ENCODE data around the gene KERA. TPM values are rescaled to one million over a fixed set of nuclear protein-coding genes. Genes with fewer than 3 reads are reported as not detected.

The KERA gene
- total and polyA plus RNA-seq, 2 experiments from 2014 or later: not detected

DNA sequence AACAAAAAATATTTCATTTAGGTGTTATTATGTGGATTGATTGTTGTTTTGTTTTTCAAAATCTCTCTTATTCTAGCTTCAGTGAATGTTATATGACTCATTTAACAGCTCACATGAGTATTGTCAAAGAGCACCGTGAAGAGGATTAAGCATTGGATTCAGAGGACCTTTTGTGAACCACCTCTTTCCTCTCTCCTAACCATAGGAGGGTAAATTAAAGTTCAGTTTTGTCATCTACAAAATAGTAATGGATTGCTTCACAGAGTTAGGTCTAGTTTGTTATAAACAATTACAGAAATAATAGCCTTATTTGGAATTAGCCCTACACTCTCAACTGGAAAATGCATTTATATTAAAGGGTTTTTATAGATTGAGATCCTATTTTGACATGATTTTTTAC, 962 bp upstream of the KERA start (continued):
- TF ChIP-seq, protein P1, sequence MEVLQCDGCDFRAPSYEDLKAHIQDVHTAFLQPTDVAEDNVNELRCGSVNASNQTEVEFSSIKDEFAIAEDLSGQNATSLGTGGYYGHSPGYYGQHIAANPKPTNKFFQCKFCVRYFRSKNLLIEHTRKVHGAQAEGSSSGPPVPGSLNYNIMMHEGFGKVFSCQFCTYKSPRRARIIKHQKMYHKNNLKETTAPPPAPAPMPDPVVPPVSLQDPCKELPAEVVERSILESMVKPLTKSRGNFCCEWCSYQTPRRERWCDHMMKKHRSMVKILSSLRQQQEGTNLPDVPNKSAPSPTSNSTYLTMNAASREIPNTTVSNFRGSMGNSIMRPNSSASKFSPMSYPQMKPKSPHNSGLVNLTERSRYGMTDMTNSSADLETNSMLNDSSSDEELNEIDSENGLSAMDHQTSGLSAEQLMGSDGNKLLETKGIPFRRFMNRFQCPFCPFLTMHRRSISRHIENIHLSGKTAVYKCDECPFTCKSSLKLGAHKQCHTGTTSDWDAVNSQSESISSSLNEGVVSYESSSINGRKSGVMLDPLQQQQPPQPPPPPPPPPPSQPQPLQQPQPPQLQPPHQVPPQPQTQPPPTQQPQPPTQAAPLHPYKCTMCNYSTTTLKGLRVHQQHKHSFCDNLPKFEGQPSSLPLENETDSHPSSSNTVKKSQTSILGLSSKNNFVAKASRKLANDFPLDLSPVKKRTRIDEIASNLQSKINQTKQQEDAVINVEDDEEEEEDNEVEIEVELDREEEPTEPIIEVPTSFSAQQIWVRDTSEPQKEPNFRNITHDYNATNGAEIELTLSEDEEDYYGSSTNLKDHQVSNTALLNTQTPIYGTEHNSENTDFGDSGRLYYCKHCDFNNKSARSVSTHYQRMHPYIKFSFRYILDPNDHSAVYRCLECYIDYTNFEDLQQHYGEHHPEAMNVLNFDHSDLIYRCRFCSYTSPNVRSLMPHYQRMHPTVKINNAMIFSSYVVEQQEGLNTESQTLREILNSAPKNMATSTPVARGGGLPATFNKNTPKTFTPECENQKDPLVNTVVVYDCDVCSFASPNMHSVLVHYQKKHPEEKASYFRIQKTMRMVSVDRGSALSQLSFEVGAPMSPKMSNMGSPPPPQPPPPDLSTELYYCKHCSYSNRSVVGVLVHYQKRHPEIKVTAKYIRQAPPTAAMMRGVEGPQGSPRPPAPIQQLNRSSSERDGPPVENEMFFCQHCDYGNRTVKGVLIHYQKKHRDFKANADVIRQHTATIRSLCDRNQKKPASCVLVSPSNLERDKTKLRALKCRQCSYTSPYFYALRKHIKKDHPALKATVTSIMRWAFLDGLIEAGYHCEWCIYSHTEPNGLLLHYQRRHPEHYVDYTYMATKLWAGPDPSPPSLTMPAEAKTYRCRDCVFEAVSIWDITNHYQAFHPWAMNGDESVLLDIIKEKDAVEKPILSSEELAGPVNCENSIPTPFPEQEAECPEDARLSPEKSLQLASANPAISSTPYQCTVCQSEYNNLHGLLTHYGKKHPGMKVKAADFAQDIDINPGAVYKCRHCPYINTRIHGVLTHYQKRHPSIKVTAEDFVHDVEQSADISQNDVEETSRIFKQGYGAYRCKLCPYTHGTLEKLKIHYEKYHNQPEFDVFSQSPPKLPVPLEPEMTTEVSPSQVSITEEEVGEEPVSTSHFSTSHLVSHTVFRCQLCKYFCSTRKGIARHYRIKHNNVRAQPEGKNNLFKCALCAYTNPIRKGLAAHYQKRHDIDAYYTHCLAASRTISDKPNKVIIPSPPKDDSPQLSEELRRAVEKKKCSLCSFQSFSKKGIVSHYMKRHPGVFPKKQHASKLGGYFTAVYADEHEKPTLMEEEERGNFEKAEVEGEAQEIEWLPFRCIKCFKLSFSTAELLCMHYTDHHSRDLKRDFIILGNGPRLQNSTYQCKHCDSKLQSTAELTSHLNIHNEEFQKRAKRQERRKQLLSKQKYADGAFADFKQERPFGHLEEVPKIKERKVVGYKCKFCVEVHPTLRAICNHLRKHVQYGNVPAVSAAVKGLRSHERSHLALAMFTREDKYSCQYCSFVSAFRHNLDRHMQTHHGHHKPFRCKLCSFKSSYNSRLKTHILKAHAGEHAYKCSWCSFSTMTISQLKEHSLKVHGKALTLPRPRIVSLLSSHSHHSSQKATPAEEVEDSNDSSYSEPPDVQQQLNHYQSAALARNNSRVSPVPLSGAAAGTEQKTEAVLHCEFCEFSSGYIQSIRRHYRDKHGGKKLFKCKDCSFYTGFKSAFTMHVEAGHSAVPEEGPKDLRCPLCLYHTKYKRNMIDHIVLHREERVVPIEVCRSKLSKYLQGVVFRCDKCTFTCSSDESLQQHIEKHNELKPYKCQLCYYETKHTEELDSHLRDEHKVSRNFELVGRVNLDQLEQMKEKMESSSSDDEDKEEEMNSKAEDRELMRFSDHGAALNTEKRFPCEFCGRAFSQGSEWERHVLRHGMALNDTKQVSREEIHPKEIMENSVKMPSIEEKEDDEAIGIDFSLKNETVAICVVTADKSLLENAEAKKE (CRISPR knock-in tag; IDR thresholded peaks at IDR 0.05): no peak

DNA sequence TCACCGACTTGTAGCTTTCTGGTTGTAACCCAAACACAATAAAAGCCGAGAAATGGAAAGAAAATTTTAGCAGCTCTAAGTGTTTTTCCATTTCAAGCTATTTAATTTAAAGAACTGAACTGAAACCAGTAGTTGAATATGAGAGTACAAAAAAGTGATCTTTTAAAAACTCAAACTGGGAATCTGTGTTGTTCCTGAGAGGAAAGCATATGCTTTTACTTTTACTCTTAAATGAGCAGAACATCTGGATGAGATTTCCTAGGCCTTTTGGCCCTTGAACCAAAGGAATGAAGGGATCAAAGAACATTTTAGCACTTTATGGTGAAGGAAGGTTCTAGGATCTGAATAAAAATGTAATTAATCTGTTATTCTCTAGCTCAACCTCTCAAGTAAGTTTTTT, 1.3 kb downstream of the KERA start:
- H3K4me2 ChIP-seq: no peak overlapping the region
- no peak for ATAC-seq
- no peaks in the 10 kb centered on the region for H3K4me1 ChIP-seq (ENCODE audit: insufficient read depth)
- no peaks in the 10 kb centered on the region for H3K36me3 ChIP-seq (ENCODE audit: insufficient read depth)
- H3K27me3 ChIP-seq (ENCODE audit: insufficient read depth): no peaks in the 10 kb centered on the region
- H3K27ac ChIP-seq (ENCODE audit: low read depth): no peak overlapping the region
- Mint-ChIP-seq H3K4me3 (no peak overlapping the region), H3K9me3 (no peaks in the 10 kb centered on the region), H3K36me3 (ENCODE audit: low read depth) (no peaks in the 10 kb centered on the region), H3K27ac (no peak overlapping the region), H3K4me1 (no peaks in the 10 kb centered on the region), H3K27me3 (ENCODE audit: insufficient read depth, low read depth, poor library complexity) (no peaks in the 10 kb centered on the region)
- no peaks in the 10 kb centered on the region for H3K79me2 ChIP-seq (replicated peaks; ENCODE audit: insufficient read depth)
- H3K9me2 ChIP-seq (ENCODE audit: insufficient read depth): no peaks in the 10 kb centered on the region; the same call in 1 of the 2 replicates
- no peak overlapping the region for H2AFZ ChIP-seq
- no peaks in the 10 kb centered on the region for H3F3A ChIP-seq (replicated peaks; ENCODE audit: low read depth)
- H3K4me3 ChIP-seq: no peak overlapping the region
- no peak for DNase-seq (ENCODE audit: low spot score)
- H4K20me1 ChIP-seq (replicated peaks; ENCODE audit: insufficient read depth): no peaks in the 10 kb centered on the region
- TF ChIP-seq ZNF331 (CRISPR knock-in tag; IDR thresholded peaks at IDR 0.05; ENCODE audit: low read depth): no peak
- TF ChIP-seq EZH2phosphoT487 (IDR thresholded peaks at IDR 0.05; ENCODE audit: unreplicated experiment): no peak
- no peak for TF ChIP-seq ETS1 (IDR thresholded peaks at IDR 0.05)
- no peak for TF ChIP-seq POLR2AphosphoS5 (IDR thresholded peaks at IDR 0.05; ENCODE audit: low read depth)
- no peak for TF ChIP-seq JUNB (IDR thresholded peaks at IDR 0.05; ENCODE audit: unreplicated experiment)
- no peak for TF ChIP-seq EZH2 (IDR thresholded peaks at IDR 0.05; ENCODE audit: low read depth, unreplicated experiment)
- TF ChIP-seq CREB1 (CRISPR knock-in tag; IDR thresholded peaks at IDR 0.05; ENCODE audit: low read depth): no peak
- TF ChIP-seq ZNF114 (CRISPR knock-in tag; IDR thresholded peaks at IDR 0.05): no peak
- no peak for TF ChIP-seq STAT1 (IDR thresholded peaks at IDR 0.05; ENCODE audit: unreplicated experiment)
- TF ChIP-seq, protein P2, sequence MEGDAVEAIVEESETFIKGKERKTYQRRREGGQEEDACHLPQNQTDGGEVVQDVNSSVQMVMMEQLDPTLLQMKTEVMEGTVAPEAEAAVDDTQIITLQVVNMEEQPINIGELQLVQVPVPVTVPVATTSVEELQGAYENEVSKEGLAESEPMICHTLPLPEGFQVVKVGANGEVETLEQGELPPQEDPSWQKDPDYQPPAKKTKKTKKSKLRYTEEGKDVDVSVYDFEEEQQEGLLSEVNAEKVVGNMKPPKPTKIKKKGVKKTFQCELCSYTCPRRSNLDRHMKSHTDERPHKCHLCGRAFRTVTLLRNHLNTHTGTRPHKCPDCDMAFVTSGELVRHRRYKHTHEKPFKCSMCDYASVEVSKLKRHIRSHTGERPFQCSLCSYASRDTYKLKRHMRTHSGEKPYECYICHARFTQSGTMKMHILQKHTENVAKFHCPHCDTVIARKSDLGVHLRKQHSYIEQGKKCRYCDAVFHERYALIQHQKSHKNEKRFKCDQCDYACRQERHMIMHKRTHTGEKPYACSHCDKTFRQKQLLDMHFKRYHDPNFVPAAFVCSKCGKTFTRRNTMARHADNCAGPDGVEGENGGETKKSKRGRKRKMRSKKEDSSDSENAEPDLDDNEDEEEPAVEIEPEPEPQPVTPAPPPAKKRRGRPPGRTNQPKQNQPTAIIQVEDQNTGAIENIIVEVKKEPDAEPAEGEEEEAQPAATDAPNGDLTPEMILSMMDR (conservative IDR thresholded peaks at IDR 0.05; ENCODE audit: low read depth in 2 of 2): no peak
- TF ChIP-seq, protein P3, sequence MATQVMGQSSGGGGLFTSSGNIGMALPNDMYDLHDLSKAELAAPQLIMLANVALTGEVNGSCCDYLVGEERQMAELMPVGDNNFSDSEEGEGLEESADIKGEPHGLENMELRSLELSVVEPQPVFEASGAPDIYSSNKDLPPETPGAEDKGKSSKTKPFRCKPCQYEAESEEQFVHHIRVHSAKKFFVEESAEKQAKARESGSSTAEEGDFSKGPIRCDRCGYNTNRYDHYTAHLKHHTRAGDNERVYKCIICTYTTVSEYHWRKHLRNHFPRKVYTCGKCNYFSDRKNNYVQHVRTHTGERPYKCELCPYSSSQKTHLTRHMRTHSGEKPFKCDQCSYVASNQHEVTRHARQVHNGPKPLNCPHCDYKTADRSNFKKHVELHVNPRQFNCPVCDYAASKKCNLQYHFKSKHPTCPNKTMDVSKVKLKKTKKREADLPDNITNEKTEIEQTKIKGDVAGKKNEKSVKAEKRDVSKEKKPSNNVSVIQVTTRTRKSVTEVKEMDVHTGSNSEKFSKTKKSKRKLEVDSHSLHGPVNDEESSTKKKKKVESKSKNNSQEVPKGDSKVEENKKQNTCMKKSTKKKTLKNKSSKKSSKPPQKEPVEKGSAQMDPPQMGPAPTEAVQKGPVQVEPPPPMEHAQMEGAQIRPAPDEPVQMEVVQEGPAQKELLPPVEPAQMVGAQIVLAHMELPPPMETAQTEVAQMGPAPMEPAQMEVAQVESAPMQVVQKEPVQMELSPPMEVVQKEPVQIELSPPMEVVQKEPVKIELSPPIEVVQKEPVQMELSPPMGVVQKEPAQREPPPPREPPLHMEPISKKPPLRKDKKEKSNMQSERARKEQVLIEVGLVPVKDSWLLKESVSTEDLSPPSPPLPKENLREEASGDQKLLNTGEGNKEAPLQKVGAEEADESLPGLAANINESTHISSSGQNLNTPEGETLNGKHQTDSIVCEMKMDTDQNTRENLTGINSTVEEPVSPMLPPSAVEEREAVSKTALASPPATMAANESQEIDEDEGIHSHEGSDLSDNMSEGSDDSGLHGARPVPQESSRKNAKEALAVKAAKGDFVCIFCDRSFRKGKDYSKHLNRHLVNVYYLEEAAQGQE (IDR thresholded peaks at IDR 0.05; ENCODE audit: unreplicated experiment): no peak
- TF ChIP-seq NANOG (IDR thresholded peaks at IDR 0.05; ENCODE audit: borderline replicate concordance): no peak
